GM21526 (cell line): ENCODE data around the gene GCN1.
"Not testable (repeated sequence)": the region's sequence is repeated elsewhere in the genome, so short reads cannot be mapped to it uniquely, and the experiment has no call there.

Experiments used
- ATAC-seq: cut with Tn5 transposase; IDR thresholded peaks from one replicate; pipeline ENCODE4 v1.9.1; 2021; ENCODE audit warnings: moderate library complexity; ENCODE audit not compliant: unreplicated experiment, low FRiP score

The GCN1 gene

DNA sequence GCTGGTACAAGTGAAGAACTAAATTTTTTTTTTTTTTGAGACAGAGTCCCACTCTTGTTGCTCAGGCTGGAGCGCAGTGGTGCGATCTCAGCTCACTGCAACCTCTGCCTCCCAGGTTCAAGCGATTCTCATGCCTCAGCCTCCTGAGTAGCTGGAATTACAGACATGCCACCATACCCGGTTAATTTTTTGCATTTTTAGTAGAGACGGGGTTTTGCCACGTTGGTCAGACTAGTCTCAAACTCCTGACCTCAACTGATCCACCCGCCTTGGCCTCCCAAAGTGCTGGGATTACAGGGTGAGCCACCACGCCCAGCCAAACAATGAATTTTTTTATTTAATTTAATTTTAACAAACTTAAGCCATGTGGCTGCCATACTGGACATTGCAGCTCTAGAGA lies 1.2 kb downstream of the GCN1 start:
- not testable (repeated sequence) for ATAC-seq

DNA sequence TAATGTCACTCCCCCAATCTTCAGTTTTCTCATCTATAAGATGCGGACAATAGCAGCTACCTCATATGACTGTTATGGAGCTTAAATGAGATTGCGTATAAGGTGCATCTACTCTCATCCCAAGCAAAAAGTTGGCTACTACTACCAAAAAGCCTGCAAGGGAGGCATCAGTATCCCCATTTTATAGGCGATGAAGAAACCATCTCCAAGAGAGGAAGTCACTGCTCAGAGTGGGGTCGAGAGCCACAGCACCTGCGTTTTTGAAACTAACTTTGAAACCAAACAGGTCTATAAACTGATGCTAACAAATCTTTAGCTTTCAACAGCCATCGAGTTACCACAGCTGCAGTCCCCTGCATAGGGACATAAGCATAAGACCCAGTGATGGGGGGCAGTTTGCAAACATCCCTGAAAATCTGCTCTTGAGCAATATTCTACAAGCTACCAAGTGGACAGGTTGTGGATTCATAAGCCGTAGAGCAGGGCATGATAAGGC lies 3.5 kb downstream of the GCN1 start:
- ATAC-seq, result no peak

DNA sequence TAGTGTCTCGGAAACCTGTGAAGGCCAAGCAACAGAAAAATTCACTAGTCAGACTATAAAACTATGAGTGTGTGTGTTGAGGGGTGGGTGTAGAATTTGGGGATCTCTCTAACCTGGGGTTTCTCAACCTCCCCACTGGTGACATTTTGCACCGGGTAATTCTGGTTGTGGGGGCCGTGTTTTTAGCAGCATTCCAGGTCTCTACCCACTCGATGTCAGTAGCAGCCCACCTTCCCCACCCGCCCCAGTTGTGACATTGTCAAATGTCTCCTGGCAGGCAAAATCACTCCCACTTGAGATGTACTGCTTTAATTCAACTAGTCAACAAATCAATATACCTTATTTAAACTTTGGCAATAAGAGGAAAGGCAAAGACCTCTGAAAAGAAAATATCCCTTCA lies 4.1 kb downstream of the GCN1 start:
- ATAC-seq, result no peak

DNA sequence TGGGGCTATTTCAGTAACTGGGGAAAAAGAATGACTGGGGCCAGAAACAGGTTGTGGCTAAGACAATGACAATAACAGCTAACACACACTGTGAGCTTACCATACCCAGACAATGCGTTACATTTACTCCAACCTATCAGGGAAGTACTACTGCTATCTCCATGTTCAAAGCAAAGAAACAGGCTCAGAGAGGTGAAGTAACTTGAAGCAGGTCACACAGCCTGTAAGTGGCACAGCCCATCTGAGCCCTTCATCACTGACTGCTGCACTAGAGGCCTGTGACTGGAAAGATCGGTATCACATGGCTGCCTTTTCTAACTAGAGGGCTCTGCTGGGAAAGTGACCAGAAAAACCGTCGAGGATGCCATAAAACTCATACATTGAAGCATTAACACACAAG lies 7.9 kb downstream of the GCN1 start:
- no peak for ATAC-seq

DNA sequence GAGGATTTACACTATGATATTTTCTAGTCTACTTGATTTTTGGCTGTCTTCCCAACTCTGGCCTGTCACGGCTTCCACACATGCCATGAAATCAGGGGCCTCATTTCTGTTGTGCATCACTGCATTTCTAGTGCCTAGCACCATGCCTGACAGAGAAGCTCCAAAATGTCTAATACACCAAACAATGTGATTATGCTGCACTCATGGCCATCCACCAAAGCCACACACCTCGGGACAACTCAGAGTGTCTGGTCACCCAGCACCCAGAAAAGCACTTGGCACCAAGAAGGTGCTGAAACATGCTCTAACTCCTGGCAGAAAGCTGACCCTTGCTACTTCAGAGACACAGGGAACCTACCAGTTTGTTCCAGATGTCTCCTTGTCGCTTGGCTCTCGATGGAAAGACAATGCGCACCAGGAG lies 11.3 kb downstream of the GCN1 start:
- ATAC-seq, result no peak

DNA sequence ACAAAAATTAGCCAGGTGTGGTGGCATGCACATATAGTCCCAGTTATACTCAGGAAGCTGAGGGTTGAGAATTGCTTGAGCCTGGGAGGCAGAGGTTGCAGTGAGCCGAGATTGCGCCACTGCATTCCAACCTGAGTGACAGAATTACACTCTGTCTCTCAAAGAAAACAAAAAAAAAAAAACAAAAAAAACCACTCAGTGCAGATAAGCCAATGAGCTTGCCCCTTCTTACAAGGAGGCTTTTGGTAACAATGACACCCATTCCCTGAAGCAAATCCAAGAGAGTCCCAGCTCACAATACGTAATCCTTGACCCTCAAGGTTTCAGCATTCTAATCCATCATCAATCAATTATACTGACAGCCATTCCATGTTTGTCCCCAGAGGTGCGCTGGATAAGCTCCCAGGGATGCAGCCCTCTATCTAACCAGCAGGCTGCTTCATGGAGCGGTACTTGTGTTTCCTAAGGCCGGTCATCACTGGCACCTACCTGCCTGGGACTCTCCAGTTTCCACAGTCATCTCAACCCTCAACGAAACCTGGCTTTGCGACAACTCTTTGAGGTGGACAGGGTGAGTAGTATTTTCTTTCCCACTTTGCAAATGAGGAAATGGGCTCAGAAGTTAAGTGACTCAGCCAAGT lies 12.4 kb downstream of the GCN1 start:
- no peak for ATAC-seq

DNA sequence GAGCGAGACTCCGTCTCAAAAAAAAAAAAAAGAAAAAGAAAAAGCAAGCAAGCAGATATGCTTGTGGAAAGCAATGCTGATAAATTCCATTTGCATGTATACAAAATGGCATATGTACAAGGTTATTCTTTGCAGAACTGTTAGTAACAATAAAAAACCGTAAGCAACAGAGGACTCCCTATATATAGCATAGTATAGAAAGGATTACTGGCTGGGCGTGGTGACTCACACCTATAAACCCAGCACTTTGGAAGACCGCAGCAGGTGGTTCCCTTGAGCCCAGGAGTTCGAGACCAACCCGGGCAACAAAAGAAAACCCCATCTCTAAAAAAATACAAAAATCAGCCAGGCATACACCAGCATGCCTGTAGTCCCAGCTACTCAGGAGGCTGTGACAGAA lies 13.5 kb downstream of the GCN1 start:
- ATAC-seq, result no peak

DNA sequence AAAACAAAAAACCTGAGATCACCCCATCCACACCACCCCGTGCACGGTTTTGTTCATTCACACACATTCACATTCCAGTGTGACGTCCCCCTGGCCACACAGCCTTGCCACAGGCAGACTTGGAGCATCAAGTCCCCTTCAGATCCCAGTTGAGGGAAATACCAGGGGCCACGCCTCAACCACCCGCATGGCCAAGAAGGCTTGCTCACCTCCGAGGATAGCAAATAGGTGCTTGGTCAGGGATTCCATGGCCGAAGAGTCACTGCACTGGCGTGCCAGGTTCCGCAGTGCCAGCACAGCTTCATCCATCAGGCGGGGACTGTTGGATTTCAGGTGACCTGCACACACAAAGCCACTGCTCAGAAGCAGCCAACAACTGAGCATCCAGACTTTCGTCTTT lies 19.0 kb downstream of the GCN1 start:
- no peak for ATAC-seq

DNA sequence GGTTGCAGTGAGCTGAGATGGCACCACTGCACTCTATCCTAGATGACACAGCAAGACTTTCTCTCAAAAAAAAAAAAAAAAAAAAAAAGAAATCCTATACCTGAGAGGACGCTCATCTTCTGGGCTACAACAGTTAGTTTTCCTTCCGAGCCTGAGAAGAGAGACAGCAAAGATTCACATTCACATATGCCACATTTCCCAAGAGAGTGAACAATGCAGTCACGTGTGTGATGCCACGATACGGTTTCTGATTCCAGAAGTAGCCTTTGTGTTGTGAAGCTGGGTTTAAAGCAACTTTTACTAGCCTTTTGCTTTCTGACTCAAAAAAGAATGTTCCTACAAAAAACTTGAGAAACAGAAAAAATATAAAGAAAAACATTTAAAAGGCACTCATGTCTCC lies 19.5 kb downstream of the GCN1 start:
- ATAC-seq, result no peak

DNA sequence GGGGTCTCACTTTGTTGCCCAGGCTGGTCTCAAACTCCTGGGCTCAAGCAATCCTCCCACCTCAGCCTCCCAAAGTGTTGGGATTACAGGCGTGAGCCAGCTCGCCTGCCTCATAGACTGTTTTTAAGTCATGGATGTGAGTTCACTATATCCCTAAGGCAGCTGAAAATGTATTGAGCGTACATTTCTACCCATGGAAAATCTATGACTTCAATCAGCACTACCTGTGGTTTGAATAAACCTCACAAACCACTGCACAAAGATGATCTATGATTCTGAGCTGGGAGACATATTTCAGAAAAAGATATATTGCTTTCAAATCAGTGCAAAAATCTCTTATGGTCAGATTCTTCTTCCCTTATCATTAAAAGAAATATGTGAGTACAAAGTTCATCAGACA lies 22.5 kb downstream of the GCN1 start:
- no peak for ATAC-seq

DNA sequence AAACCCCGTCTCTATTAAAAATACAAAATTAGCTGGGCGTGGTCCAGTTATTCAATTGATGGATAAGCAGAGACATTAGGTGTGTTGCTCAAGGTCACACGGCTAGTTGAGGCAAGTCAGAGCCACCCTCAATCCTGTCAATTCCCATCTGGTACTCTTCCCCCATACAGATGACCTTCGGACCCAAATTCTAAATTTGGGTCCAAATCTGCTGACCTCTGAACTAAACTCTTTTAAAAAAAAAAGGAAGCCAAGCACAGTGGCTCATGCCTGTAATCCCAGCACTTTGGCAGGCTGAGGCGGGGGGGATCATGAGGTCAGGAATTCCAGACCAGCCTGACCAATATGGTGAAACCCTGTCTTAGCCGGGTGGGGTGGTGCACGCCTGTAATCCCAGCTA lies 23.9 kb downstream of the GCN1 start:
- no peak for ATAC-seq

DNA sequence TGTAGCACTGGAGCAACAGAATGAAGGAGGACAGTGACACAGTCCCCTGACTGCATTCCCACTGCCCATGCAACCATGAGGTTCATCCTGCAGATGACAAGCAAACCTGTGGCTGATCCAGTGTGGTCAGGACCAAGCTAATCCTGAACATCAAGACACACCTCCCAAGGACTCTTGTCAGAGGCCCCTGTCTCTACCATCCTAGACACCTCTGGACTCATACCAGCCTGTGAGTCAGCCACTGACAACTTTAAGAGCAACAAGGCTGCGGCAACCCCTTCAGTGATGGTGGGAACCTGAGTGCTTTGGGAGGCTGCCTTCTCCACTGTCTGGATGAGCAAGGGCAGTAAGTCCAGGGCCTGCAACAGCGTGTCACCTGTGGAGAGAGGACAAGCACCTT lies 24.6 kb downstream of the GCN1 start:
- no peak for ATAC-seq

DNA sequence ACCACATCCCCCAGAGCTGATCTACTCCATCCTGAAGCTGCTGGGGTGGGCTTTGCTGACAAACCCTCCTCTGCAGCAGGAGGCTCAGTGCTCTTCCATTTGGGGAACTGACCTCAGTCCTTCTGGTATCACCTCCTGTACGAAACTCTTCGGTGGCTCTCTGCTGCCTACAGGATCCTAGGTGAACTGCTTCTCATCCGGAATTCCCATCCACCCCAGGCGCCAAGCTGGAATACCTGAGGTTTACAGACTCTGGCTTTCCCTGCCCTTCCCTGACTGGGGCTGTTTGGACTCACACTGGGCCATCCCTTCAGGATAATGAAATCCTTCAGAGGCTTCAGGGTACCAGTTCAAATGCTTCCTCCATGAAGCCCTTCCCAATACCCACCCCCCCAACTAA lies 26.2 kb downstream of the GCN1 start:
- ATAC-seq, result no peak

DNA sequence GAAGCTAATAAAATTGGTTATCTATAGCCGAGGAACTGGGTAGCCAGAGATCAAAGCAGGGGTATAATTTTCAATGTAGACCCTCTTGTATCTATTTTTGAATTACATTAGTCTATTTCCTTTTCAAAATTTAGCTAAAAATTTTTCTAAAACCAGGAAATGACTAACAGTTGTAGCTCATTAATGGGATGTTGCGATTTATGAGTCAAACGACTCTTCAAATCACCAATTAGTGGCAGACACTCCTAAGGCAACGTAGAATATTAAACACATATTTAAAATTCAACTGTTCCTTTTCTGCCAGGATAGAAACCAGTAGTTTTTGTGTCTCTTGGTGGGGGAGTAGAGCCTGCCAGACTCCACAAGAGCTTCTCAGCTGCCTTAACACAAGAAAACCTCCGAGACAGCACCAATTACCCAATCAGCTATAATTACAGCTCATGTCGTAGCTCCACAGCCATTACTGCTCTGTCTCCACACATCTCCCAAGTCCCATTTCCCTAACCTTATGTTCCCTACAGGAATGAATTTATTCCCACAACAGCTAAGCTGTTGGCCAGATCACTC lies 26.9 kb downstream of the GCN1 start:
- no peak for ATAC-seq

DNA sequence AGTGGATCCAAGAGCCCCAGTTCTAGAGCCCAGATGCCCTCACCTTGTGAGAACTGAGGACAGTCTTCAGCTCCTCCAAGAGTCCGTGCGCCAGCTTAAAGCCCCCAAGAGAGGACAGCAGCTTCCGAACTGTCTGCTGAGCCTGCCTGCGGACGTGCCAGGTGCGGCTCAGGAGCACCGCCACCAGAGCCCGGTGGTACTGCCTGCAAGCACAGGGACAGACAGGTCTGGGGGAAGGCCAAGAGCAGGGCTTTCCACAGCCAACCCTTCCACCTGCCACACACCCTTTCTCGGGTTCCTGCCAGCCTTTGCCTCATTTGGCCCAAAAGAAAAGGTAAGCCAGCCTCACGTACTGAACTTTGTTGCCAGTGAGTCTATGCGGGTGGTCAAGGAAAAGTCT lies 30.2 kb downstream of the GCN1 start:
- ATAC-seq, result no peak

DNA sequence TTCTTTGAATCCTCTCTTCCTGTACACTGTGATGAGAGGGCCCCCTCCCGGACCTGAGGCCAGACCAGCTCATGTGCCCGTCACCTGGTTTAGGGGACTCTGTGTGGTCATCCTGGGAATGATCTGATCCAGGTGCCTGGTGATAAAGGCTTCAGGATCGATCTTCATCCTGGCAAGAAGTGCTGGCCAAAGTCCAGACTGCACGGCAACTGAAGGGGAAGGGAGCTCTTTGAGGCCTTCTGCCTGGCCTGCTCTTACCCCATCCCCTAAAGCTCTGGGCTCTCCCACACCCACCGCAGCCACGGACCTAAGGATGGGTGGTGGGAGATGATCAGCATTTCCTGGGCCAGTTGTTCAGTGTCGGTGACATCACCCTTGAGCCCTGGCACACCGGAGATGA lies 31.8 kb downstream of the GCN1 start:
- no peak for ATAC-seq

DNA sequence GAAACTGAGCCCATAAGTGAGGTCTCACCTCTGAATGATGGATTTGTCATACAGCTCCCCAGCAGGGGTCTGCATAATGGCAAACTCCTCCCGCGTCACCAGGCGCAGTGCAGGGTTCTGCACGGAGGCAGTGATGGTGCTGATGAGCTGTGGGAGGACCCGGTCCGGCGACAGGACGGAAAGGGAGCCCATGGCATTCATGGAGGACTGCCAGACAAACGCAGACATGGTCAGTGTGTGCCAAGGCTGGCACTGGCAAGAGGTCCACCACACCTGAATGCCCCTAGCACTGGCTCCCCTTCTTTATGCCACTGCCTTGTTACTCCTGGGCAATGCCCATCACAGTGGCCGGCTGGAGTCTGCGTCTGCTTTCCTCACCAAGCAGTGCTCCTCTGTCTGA lies 32.7 kb downstream of the GCN1 start:
- ATAC-seq, result no peak

DNA sequence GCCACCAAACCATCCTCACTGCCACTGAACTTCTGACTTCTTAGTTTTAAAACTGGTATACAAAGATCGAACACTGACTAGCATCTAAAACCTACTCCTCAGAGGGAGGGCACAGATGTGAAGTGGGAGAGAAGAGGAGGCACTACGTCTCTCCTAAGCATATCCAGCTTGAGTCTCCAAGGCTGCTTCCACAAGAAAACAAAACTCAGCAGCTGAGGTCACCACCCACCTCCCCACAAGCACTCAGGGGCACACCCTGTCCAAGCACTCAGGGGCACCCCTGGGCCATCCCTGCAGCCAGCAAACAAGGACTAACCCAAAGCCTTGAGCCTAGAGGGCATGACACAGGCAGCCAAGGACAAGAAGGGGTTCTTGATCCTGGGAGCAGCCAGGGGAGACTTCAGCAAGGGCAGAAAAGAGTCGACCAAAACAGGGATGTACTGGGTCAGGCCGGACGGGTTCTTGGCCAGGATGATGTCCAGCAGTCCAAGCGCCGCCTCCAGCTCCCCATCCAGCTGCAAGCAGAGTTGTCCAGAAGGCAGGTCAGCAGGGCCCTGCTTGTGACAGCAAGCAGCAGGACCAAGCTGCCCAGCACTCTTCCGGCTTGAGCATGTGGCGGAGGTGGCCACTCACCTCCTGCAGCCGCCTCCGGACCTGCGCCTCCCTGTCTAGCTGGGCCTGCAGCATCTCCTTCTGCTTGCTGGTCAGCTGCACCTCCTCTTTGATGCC lies 34.8 kb downstream of the GCN1 start:
- ATAC-seq, result no peak

DNA sequence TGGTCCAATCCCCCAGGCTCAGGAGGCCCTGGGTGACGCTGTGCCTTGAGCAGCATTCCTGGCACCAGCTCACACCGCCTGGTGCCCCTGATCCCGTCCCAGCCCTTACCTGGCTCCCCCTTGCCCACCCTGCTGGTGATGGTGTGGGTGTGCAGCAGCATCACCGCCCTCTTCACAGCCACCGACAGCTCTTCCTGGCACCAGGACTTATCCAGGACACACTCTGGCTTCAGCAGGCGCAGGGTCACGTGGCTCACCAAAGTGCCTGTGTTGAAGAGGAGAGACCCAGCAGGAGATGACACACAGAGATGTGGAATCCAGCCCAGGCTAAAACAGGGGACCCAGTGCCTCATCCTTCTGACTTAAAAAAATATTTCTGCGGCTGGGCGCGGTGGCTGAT lies 36.2 kb downstream of the GCN1 start:
- ATAC-seq, result no peak

DNA sequence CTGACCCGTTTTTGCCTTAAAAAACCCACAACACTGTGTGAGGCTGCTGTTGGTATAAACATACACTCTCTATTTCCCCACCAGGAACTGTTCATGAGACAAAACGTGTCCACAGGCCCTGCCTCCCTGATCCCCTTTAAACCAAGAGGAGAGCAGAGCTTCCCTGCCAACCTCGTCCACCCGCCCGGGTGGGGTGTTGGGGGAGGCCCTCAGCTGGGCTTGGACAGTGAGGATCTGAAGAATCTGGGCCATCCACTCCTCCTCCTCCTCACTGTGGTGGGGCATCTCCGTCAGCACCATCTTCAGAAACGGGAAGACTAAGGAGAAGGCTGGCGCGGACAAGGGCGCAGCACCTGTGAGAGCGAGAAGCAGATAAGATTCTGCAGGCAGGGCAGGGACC lies 36.8 kb downstream of the GCN1 start:
- ATAC-seq, result no peak

DNA sequence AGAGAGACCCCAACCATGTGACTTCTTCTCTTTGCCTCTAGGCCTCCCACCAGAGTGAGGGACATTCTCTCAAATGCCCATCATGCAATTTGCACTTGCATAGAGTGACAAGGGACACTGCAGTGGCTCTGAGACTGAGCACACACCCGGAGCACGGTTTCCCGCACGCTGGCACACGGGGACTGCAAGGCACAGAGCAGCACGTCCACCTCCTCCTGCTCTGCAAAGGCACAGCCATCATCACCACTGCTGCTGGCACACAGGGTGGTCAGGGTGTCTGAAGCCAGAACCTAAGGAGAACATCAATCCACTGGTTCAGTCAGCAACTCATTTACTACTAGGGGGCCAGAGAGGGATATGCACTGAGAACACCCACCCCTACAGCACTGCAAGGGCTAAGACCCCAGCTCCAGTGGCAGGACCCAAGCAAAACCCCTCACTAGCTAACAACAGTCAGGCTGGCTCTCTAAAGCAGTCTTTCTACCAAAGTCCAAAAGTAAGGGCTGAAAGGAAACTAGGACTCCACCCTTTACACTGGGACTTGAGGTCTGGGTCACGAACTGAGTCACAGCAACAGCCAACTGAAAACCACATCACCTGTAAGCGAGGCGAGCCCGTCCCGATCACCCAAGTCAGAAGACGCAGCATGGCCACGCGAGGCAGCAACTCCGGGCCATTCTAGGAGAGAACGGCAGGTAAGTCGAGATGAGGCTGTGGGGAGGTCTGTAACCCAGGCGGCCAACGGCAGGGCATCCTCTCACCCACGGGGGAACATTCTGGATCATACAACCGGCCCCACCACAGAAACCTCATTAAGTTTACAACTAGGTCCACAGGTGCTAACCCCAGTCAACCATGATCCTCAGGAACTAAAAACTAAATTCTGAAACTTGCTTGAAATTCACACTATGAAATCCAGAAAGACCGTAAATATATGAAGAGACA lies 37.9 kb downstream of the GCN1 start:
- ATAC-seq, result no peak
